SKM-1 (cell line): Measurements from ENCODE around the gene LINC01488.
A peak's percentile ranks its signal among the peaks of the same experiment; 100 is the strongest.

Source experiments
- DNase-seq: peaks from one replicate; lab custom pipeline; 2025; ENCODE audit not compliant: unreplicated experiment; lab: John Stamatoyannopoulos, UW

Gene LINC01488

GRCh38 chr11:69481393-69481844 is at the start of gene LINC01488:
Gene LINC01488 (plus strand): TSS chr11:69481663.
- no peak for DNase-seq

GRCh38 chr11:69431893-69432738 is 49.3 kb upstream of the LINC01488 start:
- DNase-seq, result no peak

GRCh38 chr11:69433741-69434140 is 47.7 kb upstream of the LINC01488 start:
- DNase-seq, result no peak

- DNase-seq, result no peak
Observed at GRCh38 chr11:69434471-69434931, 47.0 kb upstream of the LINC01488 start.

- DNase-seq, result no peak
Observed at GRCh38 chr11:69435161-69435986, 46.1 kb upstream of the LINC01488 start.

GRCh38 chr11:69436041-69436982 is 45.2 kb upstream of the LINC01488 start:
- DNase-seq, result peak; percentile 39

- no peak for DNase-seq
Observed at GRCh38 chr11:69437001-69437875, 44.2 kb upstream of the LINC01488 start.

GRCh38 chr11:69437876-69438205 is 43.6 kb upstream of the LINC01488 start:
- DNase-seq, result no peak

- DNase-seq, result no peak
Observed at GRCh38 chr11:69438286-69438920, 43.1 kb upstream of the LINC01488 start.

- DNase-seq, result no peak
Observed at GRCh38 chr11:69439127-69439526, 42.3 kb upstream of the LINC01488 start.

- no peak for DNase-seq
Observed at GRCh38 chr11:69439651-69440464, 41.6 kb upstream of the LINC01488 start.

GRCh38 chr11:69440876-69441275 is 40.6 kb upstream of the LINC01488 start:
- DNase-seq, result no peak

- DNase-seq, result no peak
Observed at GRCh38 chr11:69442012-69442806, 39.3 kb upstream of the LINC01488 start.

GRCh38 chr11:69442807-69443137 is 38.7 kb upstream of the LINC01488 start:
- no peak for DNase-seq

GRCh38 chr11:69443138-69443967 is 38.1 kb upstream of the LINC01488 start:
- peak; percentile 35 for DNase-seq

GRCh38 chr11:69443968-69444364 is 37.5 kb upstream of the LINC01488 start:
- no peak for DNase-seq
